ENCODE data around the gene TRAF4.
"Not testable (repeated sequence)": the region's sequence is repeated elsewhere in the genome, so short reads cannot be mapped to it uniquely, and the experiment has no call there.

TRAF4 gene

DNA sequence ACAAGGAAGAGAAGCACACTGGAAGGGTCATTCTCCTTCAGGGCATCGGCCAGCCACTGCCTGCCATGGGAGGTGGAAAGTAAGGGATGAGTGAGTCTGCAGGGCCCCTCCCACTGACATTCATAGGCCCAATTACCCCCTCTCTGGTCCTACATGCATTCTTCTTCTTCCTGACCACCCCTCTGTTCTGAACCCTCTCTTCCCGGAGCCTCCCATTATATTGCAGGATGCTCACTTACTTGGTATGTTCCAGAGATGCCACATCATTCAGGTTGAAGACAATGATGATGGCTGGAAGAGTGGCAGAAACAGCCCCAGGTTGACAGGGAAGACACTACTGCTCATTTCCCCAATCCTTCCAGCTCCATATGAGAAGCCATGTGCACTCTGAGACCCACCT lies 28.6 kb upstream of the TRAF4 start:
- DNase-seq (ENCODE audit: low read depth) = no peak

- DNase-seq (ENCODE audit: low read depth) = no peak
Measured at GRCh38 chr17:28716740-28717577, 26.9 kb upstream of the TRAF4 start.

- DNase-seq (ENCODE audit: low read depth) = no peak
Measured at GRCh38 chr17:28717578-28718332, 26.1 kb upstream of the TRAF4 start, which contains the start of gene RAB34. Gene RAB34, minus strand, starts transcription at chr17:28717868. Its CDS starts 602 bp downstream, at chr17:28717266.

- DNase-seq (ENCODE audit: low read depth) = no peak
Measured at GRCh38 chr17:28718333-28719020, 25.3 kb upstream of the TRAF4 start.

- no peak for DNase-seq (ENCODE audit: low read depth)
Measured at GRCh38 chr17:28719021-28719433, 24.8 kb upstream of the TRAF4 start.

- DNase-seq (ENCODE audit: low read depth) = no peak
Measured at GRCh38 chr17:28720247-28720996, 23.4 kb upstream of the TRAF4 start.

DNA sequence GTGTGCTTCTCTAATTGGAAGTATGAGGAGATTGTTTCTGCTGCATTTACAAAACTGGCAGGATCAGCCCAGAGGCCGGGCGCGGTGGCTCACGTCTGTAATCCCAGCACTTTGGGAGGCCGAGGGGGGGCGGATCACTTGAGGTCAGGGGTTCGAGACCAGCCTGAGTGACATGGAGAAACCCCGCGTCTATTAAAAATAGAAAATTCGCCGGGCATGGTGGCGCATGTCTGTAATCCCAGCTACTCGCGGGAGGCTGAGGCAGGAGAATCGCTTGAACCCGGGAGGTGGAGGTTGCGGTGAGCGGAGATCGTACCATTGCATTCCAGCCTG lies 22.8 kb upstream of the TRAF4 start:
- DNase-seq (ENCODE audit: low read depth) = not testable (repeated sequence)

DNA sequence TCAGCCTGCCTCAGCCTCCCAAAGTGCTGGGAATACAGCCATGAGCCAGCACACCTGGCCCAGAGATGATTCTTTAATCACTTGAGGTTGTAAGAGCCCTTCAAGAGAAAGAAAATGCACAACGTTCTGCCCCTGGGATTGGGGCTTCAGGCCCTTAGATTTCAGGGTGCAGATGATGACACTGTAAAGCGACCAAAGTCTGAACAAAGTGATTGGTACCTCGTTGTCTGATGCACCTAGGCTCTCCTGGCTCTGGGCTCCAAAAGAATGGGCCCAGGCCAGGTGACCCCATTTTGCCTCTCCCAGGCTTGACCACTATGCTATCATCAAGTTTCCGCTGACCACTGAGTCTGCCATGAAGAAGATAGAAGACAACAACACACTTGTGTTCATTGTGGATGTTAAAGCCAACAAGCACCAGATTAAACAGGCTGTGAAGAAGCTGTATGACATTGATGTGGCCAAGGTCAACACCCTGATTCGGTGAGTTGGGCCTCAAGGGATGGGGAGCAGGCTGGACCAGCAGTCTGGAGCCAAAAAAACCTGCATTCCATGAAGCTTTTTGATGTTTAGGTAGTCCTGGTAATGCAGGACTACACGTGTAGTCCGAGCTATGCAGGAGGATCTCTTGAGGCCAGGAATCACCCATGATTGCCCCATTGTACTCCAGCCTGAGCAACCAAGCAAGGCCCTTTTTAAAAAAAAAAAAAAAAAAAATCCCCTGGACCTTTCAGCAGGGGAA lies 21.2 kb upstream of the TRAF4 start:
- no peak for DNase-seq (ENCODE audit: low read depth)

DNA sequence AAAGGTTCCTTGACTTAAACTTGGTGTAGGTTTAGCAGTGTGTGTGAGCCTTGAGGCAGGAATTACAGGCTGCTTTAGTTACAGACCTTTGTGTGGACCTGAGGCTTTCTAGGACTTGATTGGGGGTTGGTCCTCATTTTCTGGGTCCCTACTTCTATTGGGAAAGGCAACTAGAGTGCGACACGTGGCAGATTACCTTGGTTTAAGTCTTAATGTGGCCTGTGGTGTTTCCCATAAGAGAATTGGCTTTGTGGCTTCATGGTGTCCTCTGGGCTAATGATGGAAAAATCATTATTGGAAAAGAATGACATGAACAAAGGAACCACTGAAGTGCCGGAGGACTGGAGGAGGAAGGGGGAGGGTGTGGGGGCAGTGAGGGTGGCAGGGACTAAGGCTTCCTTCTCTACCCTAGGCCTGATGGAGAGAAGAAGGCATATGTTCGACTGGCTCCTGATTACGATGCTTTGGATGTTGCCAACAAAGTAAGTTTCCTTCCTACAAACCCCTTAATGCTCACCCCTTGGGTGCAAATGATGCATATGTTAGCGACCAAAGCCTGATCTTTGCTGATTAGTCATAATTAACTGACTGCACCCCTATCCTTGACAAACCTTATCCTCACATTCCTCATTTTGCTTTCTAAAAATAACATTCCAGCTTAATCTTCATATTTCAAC lies 20.5 kb upstream of the TRAF4 start:
- DNase-seq (ENCODE audit: low read depth) = no peak

DNA sequence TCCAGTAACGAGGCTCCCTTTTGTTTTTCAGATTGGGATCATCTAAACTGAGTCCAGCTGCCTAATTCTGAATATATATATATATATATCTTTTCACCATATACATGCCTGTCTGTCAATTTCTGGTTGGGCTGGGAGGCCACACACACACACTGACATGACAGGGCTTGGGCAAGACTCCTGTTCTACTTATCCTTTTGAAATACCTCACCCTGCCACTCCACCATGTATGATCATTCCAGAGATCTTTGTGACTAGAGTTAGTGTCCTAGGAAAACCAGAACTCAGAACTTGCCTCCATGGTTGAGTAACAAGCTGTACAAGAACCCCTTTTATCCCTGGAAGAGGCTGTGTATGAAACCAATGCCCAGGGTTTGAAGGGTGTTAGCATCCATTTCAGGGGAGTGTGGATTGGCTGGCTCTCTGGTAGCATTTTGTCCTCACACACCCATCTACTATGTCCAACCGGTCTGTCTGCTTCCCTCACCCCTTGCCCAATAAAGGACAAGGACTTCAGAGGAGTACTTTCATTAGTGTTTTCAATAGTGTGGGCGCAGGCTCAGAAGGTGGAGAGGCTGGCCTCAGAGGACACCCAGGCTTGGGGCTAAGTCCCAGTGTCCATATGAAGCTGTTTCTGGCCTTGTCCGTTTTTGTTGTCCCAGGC lies 19.8 kb upstream of the TRAF4 start:
- not testable (repeated sequence) for DNase-seq (ENCODE audit: low read depth)

DNA sequence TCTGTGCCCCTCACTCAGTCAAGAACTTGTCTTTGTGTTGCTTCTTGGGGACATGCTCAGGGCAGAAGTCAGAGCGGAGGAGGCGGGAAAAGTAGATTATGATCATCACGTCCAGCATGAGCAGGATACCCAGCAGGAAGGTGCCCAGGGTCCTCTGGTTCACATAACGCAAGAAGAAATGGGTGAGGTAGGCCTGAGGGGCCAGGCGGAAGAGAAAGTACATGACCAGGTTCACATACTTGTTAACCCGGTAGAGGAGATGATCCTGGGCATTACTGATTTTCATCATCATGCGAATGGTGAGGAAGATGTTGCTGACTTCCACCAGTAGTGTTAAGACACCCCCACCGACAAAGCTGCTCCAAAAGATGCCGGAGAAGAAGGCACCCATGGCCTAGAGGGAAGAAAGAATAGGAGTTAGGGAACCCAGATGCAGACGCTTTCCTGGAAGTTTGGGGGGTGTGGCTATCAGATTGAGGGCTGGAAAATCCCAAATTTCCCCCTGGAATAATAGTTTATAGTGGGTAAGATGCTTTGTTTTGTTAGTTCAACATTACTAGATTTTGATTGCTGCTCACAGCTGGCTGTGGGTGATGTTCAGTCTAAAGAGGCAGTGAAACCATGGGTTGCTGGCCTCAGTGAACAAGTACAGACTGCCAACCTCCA lies 19.2 kb upstream of the TRAF4 start:
- no peak for DNase-seq (ENCODE audit: low read depth)

DNA sequence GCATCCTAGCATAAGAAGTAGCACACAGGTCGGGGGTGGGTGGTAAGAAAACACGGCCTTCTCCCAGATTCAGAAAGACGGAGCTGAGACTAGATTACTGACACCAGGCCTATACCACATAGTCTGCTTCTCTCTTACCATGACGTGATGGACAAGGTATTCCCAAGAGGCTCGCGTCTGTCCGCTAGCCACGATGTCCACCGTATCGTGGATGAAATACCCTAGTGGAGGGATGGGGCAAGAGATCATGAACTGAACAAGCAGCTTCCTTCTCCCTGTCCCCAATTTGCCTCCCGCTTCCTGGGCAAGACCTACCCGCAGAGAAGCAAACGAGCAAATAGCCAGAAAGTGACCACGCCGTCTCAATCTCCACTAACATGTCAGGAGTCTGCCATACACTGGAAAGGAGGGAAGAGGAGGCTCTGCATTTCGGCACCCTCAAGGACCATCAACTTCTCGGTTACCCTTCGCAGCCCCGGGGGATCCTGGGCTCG lies 18.6 kb upstream of the TRAF4 start:
- DNase-seq (ENCODE audit: low read depth) = no peak

GRCh38 chr17:28725660-28726225 lies 18.1 kb upstream of the TRAF4 start:
- DNase-seq (ENCODE audit: low read depth) = no peak

DNA sequence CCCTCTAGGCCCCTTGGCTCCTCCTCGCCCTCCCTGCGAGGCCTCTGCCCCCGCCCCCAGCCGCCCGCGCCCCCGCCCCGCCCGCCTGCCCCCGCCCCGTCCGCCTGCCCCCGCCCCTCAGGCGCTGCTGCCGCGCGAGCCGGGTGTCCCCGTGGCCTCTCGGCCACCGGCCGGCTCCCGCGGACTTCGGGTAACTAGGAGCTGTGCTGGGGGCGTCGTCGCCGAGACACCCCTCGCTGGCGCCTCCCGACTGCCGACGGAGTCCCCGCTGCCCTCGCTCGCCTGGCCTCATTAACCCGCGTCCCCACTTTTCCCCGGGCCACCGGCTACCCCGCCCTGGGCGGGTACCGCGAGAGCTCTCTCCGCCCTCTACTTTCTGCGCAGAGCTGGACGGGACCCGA lies 17.6 kb upstream of the TRAF4 start, which contains the start of gene TLCD1:
Gene TLCD1 (minus strand): TSS at position 8 of the 401 bp plus-strand sequence. CDS start 136 bp downstream, outside the sequence.
- DNase-seq (ENCODE audit: low read depth) = peak; percentile 48

DNA sequence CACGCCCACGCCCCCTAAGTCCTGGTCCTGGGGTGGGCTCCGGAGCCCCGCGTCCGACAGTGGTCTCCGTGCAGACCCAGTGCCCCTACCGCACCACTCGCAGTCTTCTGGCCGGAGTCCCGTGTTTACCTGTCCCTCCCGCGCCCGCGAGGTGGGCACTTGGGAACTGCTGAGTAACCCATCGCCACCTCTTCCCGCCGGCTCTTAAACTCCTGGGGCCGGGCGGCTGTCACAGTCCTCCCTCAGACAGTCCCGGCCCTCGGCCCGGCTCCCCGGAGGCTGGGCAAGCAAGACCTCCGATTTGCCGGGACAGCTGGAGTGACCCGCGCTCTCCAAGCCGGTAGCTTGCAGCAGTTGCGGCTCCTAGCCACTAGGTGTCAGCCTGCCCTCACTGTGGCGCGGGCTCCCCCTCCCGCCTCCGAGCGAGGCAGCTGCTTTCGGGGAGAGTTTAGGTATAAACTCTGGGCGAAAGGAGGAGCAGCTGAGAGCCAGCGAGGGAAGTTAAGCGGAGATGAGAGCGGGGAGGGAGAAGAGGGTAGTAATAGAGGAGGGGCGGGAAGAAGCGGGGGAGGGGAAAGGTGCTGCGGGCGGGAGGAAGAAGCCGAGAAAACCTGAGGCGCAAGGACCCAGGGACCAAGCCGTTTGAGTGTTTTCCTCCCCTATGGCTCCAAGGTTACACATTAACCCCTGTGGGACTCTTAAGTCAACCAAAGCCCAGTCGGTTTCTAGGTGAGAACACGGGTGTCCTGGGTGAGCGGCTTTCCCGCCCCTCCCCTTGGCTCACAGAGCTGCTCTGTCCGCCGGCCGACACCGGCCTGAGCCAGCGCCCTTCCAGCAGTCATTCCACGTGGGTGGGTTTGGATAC lies 17.0 kb upstream of the TRAF4 start:
- DNase-seq (ENCODE audit: low read depth) = peak; percentile 85

DNA sequence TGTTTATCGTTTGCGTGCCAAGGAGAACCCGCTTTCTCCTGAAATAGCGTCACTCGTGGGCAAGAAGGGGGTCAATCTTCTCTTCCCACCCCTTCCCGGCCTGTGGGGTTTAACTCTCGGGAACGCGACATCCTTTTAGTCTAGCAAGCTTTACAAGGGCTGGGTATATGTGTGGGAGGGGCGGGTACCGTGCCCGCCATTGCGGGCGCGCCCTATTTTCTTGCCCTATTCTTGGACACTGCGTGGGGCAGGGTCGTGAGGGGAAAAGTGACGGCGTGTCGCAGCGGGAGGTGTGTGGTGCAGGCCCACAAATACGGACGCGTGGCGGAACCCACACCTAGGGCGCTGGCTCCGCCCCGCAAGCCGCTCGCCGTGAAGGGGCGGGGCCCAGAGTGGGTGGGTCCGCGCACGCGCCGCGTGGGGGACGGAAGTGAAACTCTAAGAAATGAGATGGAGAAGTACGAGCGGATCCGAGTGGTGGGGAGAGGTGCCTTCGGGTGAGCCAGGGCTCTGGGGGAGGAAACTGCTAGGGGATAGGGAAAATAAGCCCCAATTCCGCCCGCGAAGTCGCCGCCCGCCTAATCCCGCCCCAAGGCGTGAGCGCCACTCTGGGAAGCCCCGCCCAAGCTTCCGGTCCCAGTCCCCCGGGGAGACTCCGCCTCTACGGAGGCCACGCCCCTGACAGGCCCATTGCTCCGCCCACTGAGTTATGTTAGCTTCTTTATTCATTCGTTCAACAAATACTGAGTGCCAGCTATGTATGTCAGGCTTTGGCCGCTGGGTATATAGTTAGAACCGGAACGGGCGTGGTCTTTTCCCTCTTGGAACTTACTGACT lies 15.2 kb upstream of the TRAF4 start, which contains the start of gene NEK8:
Gene NEK8 (plus strand): TSS at position 425 of the 837 bp plus-strand sequence. CDS start 26 bp downstream, at position 451.
- DNase-seq (ENCODE audit: low read depth) = peak; percentile 96

DNA sequence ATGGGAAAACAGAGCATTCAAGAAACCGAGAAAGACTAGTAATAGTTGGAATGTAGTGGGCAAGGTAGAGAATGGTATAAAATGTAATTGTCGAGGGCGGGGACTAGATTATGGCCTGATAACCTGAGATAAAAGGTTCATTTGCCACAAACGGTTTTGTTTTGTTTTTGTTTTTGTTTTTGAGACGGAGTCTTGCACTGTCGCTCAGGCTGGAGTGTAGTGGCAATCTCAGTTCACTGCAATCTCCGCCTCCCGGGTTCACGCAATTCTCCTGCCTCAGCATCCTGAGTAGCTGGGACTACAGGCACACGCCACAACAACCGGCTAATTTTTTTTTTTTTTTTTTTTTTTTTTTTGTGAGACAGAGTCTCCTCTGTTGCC lies 13.9 kb upstream of the TRAF4 start:
- DNase-seq (ENCODE audit: low read depth) = no peak

Data from T follicular helper cell (primary cell).